ENCODE data around the gene CD82. TPM values are rescaled to one million over a fixed set of nuclear protein-coding genes. Genes with fewer than 3 reads are reported as not detected.

Gene CD82
- total RNA-seq, 1 donor from 2014 or later, result 16.1 TPM

DNA sequence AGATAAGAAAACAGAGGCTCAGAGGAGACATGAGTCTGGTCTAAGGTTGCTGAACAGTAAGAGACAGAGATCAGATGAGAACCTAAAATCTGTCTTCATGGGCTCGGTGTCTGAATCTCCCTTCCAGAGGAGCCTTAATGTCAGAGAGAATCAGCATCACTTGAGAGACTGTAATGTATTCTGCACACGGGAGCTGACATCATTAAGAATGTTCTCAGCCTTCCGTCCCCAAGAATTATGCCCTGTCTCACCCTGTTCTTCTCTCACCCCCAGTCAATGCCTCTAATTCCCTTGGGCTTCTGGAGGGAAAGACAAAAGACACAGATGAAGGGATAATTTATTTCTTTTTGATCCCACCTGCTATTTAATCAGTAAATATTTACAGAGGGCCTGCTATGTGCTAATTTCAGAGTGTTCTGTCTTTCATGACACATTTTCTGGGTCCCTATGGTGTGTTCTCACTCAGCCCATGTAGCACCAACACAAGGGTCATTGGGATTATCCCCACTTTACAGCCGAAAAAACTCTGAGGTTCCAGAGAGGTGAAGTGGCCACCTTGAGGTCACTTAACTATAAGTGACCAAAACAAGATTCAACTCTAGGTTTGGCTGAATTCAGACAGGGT, 61.8 kb downstream of the CD82 start:
- Mint-ChIP-seq H3K9me3 (ENCODE audit: unreplicated experiment) (no peaks in the 10 kb centered on the region), H3K36me3 (ENCODE audit: low read depth, unreplicated experiment) (peaks cover 10% of the 10 kb centered on the region), H3K4me1 (ENCODE audit: unreplicated experiment) (peaks cover 50% of the 10 kb centered on the region), H3K27me3 (ENCODE audit: unreplicated experiment) (peaks cover 19% of the 10 kb centered on the region), H3K4me3 (ENCODE audit: unreplicated experiment) (no peak overlapping the region), H3K27ac (ENCODE audit: unreplicated experiment) (no peak overlapping the region)
- DNase-seq (ENCODE audit: low spot score), result no peak
- TF ChIP-seq, protein P1, sequence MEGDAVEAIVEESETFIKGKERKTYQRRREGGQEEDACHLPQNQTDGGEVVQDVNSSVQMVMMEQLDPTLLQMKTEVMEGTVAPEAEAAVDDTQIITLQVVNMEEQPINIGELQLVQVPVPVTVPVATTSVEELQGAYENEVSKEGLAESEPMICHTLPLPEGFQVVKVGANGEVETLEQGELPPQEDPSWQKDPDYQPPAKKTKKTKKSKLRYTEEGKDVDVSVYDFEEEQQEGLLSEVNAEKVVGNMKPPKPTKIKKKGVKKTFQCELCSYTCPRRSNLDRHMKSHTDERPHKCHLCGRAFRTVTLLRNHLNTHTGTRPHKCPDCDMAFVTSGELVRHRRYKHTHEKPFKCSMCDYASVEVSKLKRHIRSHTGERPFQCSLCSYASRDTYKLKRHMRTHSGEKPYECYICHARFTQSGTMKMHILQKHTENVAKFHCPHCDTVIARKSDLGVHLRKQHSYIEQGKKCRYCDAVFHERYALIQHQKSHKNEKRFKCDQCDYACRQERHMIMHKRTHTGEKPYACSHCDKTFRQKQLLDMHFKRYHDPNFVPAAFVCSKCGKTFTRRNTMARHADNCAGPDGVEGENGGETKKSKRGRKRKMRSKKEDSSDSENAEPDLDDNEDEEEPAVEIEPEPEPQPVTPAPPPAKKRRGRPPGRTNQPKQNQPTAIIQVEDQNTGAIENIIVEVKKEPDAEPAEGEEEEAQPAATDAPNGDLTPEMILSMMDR (IDR thresholded peaks at IDR 0.05; ENCODE audit: unreplicated experiment), result no peak

DNA sequence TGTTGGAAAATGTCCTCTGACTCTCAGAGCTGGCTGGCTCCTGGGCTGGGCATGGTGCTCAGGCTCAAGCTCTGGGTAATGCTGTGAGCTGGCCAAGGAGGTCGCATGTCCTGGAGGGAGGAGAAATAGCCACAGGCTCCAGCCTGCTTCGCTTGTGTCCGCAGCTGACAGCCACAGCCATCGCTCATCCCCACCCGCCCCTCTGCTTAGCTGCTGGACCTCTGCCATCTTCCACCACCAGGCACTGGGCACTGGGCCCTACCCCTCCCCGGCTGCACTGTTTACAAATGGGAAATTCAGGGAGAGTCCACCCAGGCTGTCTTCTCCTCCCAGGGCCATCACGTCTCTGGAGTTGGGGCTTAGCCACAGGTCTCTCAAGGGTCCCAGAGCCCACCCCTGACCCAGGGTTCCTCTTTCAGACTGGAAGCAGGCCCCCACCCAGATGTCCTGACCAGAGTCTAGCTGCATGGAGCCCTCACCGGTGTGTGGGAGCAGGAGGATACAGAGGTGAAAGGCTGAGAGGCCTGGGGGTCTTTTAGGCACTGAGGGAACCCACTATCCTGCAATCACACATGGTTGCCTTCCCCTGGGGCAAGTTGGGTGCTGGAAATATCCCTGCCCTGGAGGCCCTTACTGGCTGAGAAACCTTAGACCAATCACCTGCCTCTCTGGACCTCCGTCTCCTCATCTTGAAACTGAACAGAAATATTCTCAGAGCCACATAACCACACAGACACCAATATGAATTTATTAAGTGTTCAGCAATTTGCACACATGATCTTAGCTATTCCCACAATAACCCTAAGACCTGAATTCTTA, 62.7 kb downstream of the CD82 start:
- peaks cover 10% of the 10 kb centered on the region for H3K36me3 Mint-ChIP-seq (ENCODE audit: low read depth, unreplicated experiment)
- H3K27ac Mint-ChIP-seq (ENCODE audit: unreplicated experiment), result no peak overlapping the region
- H3K27me3 Mint-ChIP-seq (ENCODE audit: unreplicated experiment), result peaks cover 19% of the 10 kb centered on the region
- no peaks in the 10 kb centered on the region for H3K9me3 Mint-ChIP-seq (ENCODE audit: unreplicated experiment)
- TF ChIP-seq, protein P1 (IDR thresholded peaks at IDR 0.05; ENCODE audit: unreplicated experiment), result no peak
- H3K4me1 Mint-ChIP-seq (ENCODE audit: unreplicated experiment), result peaks cover 48% of the 10 kb centered on the region
- H3K4me3 Mint-ChIP-seq (ENCODE audit: unreplicated experiment), result no peak overlapping the region
- DNase-seq (ENCODE audit: low spot score), result no peak

DNA sequence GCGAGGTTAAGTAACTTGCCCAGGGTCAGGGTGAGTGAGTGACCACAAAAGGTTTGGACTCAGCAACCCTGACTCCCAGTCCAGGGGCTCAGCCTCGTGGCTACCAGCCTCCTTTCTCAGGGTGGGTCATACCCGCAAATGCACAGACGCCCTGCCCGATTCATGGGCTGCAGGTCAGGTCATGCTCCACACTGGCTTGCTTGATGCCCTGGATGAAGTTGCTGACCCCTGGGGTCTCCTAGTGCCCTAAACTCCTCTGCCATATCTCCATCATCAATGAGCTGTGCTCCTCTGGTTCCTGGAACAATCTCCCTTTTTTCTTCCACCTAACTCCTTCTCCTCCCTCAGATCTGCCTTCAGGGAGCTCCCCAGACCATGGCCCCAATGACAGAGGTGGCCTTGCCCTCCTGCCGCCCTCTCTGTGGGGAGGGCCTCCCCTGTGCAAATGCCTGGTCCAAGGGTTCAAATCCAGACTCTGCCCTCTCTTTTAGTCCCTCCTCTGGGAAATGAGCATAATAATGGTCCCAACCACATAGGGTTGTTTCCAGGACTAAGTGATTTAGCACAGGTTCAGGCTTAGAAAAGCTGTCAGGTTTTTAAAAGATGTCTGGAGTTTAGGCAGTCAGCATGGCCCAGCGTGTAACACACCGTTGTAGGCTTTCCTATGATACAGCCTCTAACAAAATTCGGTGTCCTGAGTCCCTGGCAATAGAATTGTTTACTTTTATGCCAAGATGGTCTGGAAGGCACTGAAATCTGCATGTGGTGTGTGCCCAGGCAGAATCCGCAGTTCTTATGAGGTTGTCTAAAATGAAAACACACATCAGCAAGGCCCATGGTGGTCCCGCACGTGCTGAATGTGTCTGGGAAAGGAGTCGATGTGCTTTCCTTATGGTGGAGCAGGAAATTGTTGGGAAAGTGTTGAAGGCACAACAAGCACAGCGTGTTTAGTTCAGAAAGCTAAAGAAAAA, 63.6 kb downstream of the CD82 start:
- H3K27ac Mint-ChIP-seq (ENCODE audit: unreplicated experiment), result peak overlapping the region; percentile 27
- H3K4me3 Mint-ChIP-seq (ENCODE audit: unreplicated experiment), result no peak overlapping the region
- peaks cover 44% of the 10 kb centered on the region for H3K4me1 Mint-ChIP-seq (ENCODE audit: unreplicated experiment)
- peaks cover 17% of the 10 kb centered on the region for H3K27me3 Mint-ChIP-seq (ENCODE audit: unreplicated experiment)
- no peaks in the 10 kb centered on the region for H3K9me3 Mint-ChIP-seq (ENCODE audit: unreplicated experiment)
- H3K36me3 Mint-ChIP-seq (ENCODE audit: low read depth, unreplicated experiment), result peaks cover 14% of the 10 kb centered on the region
- TF ChIP-seq, protein P1 (IDR thresholded peaks at IDR 0.05; ENCODE audit: unreplicated experiment), result no peak
- no peak for DNase-seq (ENCODE audit: low spot score)

DNA sequence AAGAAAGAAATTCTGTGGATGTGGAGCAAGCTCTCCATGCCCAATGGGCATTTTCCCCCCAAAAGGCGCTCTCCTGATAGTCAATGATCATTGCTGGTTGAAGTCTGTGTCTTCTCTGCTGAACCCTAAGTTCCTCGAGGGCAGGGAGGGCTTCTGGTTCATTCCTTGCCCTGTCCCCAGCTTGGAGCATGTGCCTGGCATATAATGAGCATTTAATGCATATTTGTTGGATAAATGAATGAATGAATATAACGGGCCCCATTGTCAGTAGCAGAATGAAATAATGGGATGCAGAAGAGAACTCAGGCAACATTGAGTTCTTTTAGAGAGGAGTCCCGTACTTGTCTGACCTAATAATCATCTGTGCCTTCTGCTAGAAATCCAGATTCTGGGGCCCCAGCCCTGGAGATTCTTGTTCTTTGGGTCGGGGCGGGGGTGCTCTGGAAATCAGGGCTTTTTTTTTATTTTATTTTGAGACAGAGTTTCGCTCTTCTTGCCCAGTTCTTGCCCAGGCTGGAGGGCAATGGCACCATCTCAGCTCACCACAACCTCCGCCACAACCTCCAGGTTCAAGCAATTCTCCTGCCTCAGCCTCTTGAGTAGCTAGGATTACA, 64.4 kb downstream of the CD82 start:
- H3K27me3 Mint-ChIP-seq (ENCODE audit: unreplicated experiment), result peaks cover 18% of the 10 kb centered on the region
- no peak for DNase-seq (ENCODE audit: low spot score)
- TF ChIP-seq, protein P1 (IDR thresholded peaks at IDR 0.05; ENCODE audit: unreplicated experiment), result no peak
- no peak overlapping the region for H3K4me3 Mint-ChIP-seq (ENCODE audit: unreplicated experiment)
- H3K27ac Mint-ChIP-seq (ENCODE audit: unreplicated experiment), result no peak overlapping the region
- H3K4me1 Mint-ChIP-seq (ENCODE audit: unreplicated experiment), result peaks cover 39% of the 10 kb centered on the region
- peaks cover 10% of the 10 kb centered on the region for H3K36me3 Mint-ChIP-seq (ENCODE audit: low read depth, unreplicated experiment)
- no peaks in the 10 kb centered on the region for H3K9me3 Mint-ChIP-seq (ENCODE audit: unreplicated experiment)
